ENCODE data around the gene ZNF521. TPM values are rescaled to one million over a fixed set of nuclear protein-coding genes. Genes with fewer than 3 reads are reported as not detected.
A peak's percentile ranks its signal among the peaks of the same experiment; 100 is the strongest.

The ZNF521 gene
- 8.4 TPM for total RNA-seq

DNA sequence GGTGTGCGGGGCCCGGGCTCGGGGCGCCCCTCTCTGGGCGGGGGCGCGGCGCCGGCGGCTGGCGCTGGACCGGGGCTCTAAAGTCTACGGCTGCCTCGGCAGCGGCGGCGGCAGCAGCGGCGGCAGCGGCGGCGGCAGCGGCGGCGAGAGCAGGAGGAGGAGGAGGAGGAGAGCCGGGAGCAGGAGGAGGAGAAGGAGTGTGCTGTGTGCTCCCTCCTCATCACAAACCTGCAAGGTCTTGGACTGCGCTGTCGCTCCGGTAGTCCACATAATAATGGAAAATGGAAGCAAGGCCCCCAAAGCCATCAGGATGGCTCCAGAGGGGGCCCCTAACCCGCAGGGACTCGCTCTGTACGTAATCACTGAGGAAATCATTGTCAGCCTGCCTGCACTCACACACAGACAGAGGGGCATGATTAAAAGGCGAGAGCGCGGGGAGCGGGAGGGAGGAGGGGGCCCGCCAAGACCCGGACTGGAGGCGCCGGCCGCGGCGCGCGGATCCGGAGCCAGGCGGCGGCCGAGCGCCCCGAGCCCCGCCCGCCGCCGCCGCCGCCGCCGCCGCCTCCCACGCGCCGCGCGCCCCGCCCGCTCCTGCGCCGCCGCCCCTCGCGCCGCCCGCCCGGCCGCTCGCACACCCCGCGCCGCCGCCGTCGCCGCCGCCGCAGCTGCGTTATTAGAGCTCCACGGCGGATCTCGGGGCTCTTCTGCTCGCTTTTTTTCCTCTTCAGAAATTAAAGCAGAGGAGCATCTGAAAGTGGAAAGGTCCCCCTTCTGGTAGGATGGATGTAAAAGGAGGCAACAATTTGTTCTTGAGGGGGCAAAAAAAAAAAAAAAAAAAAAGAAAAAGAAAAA, at the start of gene ZNF521:
Gene ZNF521, minus strand, starts transcription at position 390 of the 852 bp plus-strand sequence. CDS start 1,220 bp downstream, outside the sequence.
- DNase-seq = peak; percentile 85

DNA sequence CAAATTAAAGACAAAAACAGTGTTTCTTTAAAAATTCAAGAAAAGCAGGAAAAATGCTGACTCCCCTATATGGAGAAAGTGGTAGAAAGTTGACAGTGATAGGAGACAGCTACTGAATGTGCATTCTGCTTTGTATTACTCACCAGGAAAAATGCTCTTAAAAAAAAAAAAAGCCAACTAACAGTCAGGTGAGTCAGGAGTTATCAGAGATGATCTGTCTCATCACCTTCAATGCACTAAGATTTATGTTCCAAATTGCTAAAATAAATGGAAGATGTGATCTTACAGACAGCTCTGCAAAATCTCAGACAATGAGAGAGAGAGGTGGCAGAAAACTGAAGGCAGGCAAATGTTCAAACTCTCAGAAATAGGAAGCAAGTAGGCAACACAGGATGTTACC, 47.6 kb upstream of the ZNF521 start:
- DNase-seq = no peak

DNA sequence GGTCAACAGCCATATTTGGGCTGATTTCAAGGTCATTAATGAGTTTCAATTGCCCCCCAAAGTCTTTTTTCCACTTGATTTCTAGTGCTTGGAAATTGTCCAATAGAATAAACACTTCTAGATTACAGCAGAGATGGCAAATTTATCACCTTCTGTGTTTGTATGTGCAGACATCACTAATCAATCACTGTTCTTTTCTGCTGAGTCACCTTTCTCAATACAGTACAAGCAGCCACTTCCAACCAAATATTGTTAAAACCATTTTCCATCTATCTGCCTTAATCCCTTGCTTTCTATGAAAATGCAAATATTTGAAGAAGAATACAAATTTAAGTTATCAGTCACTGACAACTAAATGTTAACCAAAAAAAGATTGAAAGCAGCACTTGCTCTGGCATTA, 40.2 kb upstream of the ZNF521 start:
- no peak for DNase-seq

DNA sequence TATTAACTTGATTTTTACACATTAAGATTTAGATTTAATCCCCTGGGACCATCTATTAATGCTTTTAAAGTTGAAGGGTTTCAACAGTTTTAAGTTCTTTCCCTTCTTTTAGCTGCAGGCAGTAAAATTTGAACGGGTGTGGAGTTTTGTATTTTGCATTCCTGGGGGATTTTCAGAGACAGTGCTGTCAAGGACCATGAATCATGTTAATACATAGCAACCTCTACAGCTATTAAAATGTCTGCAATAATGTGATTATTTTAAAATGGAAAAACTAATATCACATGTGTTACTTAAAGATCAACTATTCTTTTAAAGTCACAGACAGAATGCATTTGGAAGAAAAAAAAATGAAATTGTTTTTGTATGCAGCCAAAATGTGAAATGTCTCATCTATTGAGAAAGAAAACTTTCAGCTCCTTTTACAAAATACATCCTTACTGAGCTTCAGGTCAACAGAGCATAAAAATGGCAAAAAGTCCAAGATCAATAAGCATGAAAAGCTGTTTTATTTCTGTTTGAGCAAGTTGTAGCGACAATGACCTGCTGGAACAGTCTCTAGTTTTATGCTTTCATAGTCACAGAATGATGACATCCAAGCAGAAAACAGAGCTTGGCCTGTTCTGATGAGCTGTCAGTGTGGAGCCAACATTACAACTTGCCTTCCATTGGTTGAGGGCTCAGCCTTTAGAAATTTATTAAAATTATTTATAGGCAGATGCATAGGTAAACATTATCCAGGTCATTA, 21.6 kb upstream of the ZNF521 start:
- no peak for DNase-seq

DNA sequence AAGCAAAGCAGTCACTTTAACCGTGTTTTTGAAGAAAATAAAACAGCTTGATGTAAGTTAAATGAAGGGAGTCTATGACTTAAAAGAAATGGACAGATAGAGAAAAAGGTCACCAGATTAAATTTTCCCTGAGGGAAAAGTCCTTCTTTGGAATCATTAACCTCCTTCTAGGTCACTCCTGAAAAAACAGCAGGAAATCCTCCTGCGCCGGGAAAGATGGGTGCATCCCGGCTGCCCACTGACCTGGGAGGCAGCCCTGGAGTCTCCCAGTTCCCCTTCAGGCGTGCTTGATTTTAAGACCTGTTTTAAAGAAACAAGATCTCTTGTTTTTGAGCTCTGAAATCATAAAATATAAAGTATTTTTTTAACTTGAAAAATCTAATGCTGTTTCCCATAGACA, 18.4 kb upstream of the ZNF521 start:
- DNase-seq = no peak

DNA sequence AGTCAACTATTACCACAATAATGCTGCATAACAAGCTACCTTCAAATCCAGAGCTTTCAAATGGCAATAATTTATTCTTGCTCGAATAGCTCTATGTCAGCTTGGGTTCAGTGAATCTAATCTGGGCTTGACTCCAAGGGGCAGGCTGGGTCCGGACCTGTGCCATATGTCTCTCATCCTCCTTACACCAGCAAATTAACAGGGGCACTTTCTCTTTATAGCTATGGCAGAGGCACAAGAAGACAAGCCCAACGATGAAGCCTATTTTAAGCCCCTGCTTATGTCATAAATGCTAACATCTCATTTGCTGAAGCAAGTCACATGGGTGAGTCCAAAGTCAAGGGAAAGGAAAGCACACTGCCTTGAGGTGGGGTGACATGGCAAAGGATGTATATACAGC, 13.3 kb upstream of the ZNF521 start:
- no peak for DNase-seq

DNA sequence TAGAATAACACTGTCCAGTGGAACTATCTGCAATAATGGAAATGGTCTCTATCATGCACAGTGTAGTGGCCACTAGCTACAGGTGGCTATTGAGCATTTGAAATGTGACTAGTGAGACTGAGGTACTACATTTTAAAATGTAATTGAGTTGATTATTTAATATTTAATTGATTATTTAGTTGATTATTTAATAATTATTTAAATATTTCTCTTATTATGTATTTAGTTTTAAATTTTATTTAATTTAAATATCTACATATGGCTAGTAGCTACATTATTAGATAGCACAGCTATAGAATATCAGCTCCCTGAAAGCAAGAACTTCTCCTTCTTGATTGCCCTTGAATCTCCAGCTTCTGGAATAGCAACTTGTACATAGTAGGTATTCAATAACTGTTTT, 12.8 kb upstream of the ZNF521 start:
- DNase-seq = no peak

DNA sequence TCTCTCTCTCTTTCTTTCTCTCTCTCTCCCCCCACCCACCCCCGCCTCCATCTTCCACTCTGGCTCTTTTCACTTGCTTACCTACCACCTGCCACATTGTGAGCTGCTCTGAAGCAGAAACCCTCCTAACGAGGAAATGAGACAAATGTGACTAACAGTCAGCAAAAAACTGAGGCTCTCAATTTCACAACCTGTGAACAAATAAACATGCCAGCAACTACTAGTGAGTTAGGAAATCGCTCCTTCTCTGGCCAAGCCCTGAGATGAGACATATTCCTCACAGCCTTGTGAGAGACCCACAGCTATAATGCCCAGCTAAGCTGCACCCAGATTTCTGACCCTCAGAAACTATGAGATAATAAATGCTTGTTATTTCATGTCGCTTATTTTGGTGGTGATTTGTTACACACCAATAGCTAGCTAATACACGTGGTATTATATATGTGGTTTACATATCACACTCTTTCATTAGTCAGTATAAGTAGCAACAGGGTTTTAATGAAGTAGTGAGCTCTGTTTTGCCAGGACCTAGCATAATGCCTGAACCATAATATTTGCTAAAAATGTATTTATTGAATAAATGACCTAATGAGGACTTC, 8.4 kb upstream of the ZNF521 start:
- no peak for DNase-seq

DNA sequence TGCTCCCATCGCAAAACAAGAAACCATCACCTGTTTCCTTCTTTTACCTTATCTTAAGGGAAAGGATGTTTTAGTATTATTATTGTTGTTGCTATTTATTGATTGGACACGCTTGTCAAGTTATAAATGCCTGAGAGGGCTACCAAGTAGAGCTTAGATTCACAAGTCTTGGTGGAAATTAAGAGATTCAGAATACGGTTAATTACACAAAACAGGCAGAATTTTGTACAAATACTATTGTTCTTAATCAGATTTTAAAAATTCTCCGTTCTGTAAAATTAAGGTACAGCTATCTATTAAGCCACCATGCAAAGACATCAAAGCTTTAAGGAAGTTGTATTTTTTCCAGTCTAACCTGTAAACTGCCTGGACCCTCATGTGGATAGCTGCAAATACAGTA, 1.1 kb upstream of the ZNF521 start:
- no peak for DNase-seq

DNA sequence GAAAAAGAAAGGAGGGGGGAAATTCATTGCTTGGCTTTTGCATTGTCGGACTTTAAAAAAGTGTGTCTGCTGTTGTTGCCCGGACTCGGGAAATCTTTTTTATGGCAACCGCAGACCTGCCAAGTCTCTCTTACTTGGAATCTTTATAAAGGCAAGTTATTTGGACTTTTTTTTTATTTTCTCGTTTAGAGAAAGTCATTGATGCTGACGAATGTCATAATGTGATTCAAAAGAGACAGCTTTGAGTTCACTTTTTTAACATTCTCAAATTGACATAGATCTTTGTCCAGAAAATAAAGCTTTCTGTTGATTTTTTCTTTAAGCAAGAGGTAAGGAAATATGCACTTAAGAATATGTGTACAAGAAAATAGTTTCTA, 651 bp upstream of the ZNF521 start:
- DNase-seq = no peak

DNA sequence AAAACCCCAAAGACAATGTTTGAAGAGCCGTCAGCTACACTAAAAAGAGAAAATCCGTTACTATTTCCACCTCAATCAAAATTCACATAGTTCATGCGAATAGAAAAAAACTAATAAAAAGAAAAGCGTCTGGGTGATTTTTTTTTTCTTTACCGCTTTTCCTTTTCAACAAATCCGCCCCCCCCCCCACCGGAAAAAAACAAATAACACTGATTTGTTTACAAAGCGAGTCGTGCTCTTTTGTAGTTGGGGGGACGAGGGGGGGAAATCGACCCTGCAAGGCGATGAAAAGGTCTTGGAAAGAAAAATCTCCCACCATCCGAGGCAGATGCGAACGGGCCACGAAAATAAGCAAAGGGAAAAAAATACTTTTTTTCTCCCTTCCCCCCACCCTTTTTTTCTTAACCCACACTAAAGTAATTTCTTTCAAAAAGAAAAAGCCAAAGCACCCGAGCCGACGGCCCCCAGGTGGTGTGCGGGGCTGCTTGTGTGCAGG, 638 bp downstream of the ZNF521 start:
- no peak for DNase-seq

DNA sequence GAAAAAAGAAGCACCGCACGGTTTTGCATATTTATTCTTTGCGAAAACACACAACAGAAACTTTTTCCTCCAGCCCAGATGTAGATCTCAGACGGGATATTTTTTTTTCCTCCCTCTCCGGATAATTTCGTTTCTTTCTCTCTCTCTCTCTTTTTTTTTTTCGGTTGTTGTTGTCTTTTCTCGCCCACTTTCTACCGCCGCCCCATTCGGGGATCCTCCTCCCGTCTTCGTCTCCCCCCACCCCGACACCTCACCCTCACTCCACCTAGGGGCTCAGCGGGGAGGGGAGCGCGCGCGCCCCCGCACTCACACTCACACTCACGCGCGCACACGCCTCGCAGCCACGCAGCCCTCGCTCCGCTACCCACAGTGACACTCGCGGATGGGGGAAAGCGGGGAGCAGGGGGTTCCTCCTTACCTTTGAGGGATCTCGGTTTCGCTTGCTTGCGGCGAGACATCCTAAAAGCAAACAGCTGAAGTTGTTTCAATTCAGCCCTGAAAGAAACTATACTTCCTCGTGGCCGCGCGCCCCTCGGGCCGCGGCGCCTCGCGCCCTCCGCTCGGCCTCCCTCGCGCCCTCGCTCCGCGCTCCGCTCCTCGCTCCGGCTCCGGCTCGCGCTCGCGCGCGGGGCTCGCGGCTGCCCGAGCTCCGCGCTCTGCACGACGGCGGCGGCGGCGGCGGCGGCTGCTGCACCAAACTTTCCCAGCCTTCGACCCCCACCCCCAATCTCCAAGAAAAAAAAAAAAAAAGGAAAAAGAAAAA, 1.3 kb downstream of the ZNF521 start:
- DNase-seq = no peak

DNA sequence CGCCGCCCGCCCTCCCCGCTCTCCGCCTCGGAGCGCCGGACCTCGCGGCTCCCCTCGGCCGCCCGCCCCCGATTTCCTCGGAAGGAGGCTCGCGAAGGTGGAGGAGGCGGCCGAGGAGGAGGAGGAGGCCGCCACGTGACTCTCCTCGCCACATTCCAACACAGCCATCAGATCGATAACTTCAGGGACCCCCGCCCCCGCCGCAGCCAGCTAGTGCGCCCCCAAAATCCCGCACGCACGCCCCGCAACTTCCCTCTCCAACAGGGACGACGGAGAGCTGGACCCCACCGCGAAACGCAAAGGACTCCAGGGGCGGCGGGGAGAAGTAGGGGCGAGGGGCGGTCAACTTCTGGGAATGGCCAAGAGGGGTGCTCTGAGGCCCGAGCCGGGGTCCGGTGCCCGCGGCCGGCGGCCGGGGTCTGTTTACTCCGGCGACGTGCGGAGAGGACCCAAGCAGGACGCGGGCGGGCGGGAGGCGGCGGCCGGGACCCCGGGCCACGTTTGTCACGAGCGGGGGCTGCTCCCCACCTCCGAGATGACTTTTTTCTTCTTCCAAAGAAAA, 2.0 kb downstream of the ZNF521 start:
- DNase-seq = no peak

DNA sequence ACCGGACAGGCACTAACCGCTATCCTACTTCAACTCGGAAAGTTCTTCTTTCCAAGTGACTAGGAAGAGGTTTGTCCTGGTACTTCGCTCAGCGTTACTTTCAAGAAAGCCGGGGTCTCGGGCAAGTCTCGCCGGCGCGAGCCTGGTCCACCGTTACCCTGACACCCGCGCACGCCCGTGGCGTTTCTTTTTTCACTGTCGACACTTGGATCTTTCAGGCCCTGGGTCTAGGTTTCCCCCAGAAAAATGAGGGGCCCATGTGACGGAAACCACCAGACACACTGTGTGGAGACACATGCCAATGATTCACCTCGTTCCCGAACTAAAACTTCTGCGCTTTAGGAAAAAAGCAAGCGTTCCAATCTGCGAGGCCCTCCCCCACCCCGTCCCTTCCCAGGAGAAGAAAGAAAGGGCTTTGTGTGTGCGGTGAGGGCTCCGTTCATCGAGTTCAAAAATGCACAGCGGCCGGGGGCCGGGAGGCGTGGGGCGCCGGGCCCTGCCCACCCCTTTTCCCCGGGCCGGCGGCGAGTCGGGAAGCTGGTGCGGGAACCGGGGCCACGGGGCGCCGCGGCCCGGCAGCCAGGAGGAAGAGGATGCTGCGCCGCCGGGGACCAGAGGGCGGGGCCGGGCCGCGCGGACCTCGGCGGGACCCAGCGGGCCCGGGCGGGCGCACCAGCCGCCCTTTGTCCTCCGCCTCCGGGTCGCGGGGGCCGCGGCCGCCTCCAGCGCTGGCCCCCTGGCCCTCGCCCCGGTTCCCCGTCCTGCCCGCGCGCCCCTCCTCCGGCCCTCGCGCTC, 2.6 kb downstream of the ZNF521 start:
- DNase-seq = no peak

DNA sequence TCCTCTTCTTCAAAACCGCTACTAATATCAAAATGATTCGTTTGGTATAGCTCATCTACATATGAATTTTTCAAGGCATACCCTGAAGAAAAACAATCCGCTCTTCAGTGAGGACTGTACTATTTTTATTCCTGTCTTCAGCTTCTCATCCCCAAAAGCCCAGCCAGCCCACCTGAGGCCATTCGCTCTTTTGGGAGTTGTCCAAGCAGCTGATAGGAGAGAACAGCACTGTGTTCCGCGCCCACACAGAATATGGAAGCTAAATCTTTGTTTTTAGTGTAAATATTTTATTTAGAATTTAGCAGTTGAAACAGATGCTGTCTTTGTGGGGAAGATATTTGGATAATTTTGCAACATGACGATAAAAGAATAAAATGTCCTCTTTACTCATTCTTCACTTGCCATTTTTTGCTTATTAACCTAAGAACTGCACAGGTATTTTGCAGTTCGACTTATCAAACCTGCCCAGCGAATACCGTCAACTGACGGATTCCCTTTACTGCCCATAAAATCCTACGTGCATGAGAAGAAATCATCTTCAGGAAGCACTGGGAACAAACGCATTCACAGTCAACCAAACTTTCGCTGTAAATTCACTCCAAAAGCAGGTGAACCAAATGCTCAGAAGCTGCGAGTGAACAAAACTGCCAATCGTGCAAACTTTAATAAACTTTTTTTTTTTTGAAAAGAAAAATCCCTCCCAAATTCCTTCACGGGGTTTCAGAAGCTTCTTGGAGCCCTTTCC, 3.4 kb downstream of the ZNF521 start:
- no peak for DNase-seq

DNA sequence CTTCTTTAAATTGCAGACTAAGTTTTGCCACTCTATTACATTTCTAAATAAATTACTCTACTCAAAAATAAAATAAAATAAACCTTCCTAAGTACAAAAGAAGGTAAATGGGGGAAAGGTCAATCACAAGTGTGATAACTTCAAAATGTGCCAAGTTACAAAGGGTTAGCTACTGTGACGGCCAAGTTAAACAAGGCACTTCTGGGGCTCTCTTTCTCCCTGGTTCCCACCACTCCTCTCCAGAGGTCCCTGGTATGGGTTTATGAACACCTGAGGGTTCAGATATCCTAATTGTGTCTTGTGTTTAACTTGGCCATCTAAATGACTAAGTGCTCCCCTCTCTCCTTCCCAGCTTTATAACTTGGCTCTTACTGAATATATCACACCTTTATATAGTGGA, 5.4 kb downstream of the ZNF521 start:
- DNase-seq = no peak

DNA sequence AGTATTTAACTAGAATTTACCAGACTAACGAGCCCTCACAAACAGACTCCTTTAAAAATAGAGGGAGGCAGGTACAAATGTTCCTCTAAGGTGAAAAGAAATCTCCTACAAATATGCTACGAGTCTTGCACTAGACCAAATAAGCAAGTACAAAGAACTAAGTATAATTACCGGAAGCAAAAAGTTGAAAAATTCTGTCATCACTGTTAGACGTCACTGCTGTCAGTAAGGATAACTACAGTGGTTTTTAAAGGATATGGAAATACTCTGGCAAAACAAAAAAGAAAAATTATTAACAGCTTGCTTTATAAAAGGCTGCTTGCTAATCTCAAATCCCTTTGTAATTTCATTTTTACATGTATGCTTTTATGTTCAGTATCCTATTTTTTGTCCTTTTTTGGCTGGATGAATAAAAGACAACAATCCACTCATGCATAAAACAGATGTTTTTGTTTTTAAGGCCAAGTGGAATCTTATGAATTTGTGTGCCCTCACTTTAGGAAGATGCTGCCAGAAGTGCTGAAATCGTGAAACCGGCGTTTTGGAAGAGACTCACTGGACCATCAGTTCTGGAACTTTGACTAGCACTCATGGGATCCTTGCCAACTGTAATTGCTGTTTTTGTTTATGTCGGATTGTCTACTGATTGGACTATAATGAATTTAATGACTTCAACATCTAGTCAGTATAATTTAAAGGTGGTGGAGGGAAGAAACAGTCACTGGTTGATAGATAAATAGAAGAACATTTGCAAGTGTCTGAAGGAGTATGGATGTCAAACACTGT, 6.7 kb downstream of the ZNF521 start:
- DNase-seq = no peak

DNA sequence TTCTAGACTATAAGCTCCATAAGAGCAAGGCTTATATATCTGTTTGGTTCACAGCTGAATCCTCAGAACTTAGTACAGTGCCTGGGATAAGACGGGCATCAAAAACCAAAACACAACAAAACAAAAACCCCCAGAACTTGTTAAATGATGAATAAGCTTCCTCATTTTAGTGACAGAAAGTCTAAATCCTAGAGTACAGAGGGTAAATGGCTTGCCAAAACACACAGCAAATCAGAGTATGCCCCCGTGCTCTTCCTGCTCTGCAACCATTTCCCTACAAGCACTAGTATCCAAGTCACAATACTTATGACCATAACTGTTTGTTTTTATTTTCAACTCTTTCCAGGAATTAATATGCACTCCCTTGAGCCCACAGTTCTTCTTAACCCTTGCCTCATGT, 10.1 kb downstream of the ZNF521 start:
- DNase-seq = no peak

DNA sequence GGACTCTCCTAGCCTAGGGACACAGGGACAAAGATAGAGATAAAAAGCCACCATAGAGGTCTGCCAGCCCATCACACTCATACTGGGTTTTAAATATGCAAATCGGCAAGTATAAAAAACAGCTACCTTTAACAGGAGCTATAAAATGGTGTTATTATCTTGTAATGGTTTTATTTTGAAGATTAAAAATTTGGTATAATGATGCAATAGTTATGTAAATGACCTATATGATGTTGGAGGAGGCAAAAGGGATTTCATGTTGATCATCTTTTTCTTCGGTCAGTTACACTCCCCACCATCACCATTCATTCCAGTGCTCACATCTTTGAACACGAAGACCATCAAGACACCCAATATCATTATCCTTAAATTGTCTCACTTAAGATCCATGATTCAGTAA, 11.2 kb downstream of the ZNF521 start:
- DNase-seq = no peak

DNA sequence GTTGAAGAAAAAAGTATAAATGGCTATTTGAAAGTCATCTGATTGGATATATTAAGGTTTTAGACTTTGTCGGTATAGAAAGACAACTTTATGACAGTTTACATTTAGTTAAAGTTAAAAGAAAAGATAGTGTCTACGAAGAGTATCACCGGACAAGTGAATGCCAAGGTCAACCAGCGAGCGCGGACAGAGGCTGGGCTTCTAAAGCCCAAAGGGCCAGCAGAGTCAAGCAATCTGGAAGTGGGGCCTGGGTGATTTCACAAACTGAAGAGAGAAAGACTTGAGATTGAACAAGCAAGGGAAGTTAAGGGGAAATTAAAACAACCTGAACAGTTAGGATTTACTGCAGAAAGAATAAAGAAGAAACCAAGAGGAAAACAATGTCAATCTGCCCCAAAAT, 16.3 kb downstream of the ZNF521 start:
- no peak for DNase-seq

All from occipital lobe (tissue), 2 donors.